ENCODE measurements around the gene ELANE.
"Not testable (repeated sequence)": the region's sequence is repeated elsewhere in the genome, so short reads cannot be mapped to it uniquely, and the experiment has no call there.

The ELANE gene

GRCh38 chr19:842802-843179 is 9.3 kb upstream of the ELANE start:
- DNase-seq (ENCODE audit: low spot score) = not testable (repeated sequence)

GRCh38 chr19:843180-843835 is 8.8 kb upstream of the ELANE start:
- peak; percentile 62 for DNase-seq (ENCODE audit: low spot score)

- DNase-seq (ENCODE audit: low spot score) = no peak
Measured at GRCh38 chr19:843836-844545, 8.1 kb upstream of the ELANE start.

GRCh38 chr19:844546-844971 is 7.5 kb upstream of the ELANE start:
- DNase-seq (ENCODE audit: low spot score) = no peak

- no peak for DNase-seq (ENCODE audit: low spot score)
Measured at GRCh38 chr19:845707-846521, 6.2 kb upstream of the ELANE start.

- no peak for DNase-seq (ENCODE audit: low spot score)
Measured at GRCh38 chr19:848386-848921, 3.6 kb upstream of the ELANE start.

GRCh38 chr19:849195-849594 is 2.9 kb upstream of the ELANE start:
- DNase-seq (ENCODE audit: low spot score) = not testable (repeated sequence)

- peak; percentile 86 for DNase-seq (ENCODE audit: low spot score)
Measured at GRCh38 chr19:850221-850978, 1.7 kb upstream of the ELANE start.

- no peak for DNase-seq (ENCODE audit: low spot score)
Measured at GRCh38 chr19:850979-851335, 1.1 kb upstream of the ELANE start.

GRCh38 chr19:853014-853585 is 997 bp downstream of the ELANE start:
- DNase-seq (ENCODE audit: low spot score) = no peak

GRCh38 chr19:853614-854220 is 1.6 kb downstream of the ELANE start:
- not testable (repeated sequence) for DNase-seq (ENCODE audit: low spot score)

- no peak for DNase-seq (ENCODE audit: low spot score)
Measured at GRCh38 chr19:854549-854948, 2.4 kb downstream of the ELANE start.

- no peak for DNase-seq (ENCODE audit: low spot score)
Measured at GRCh38 chr19:855142-855541, 3.0 kb downstream of the ELANE start.

- no peak for DNase-seq (ENCODE audit: low spot score)
Measured at GRCh38 chr19:855566-856120, 3.5 kb downstream of the ELANE start.

- no peak for DNase-seq (ENCODE audit: low spot score)
Measured at GRCh38 chr19:858284-858683, 6.2 kb downstream of the ELANE start.

- DNase-seq (ENCODE audit: low spot score) = no peak
Measured at GRCh38 chr19:858868-859843, 7.1 kb downstream of the ELANE start, which contains the start of gene CFD. TSS of gene CFD (plus strand) at chr19:859664. CDS start at chr19:859690, 26 bp downstream.

GRCh38 chr19:861141-861755 is 9.1 kb downstream of the ELANE start:
- DNase-seq (ENCODE audit: low spot score) = no peak

- DNase-seq (ENCODE audit: low spot score) = no peak
Measured at GRCh38 chr19:861756-862580, 9.9 kb downstream of the ELANE start.
